H9 (cell line): ENCODE data around the gene ARID1B. TPM values are rescaled to one million over a fixed set of nuclear protein-coding genes. Genes with fewer than 3 reads are reported as not detected.

Experiments used
- DNase-seq: peaks from one replicate; pipeline ENCODE4 v3.0.0-alpha.2; 2017
- H2AFZ ChIP-seq: one replicate; pipeline ENCODE4 v1.6.1; 2013; ENCODE audit warnings: mild to moderate bottlenecking, low read length, control low read depth, moderate library complexity
- H2AK5ac ChIP-seq: 2 replicates; pipeline ENCODE4 v1.6.1; 2013; ENCODE audit warnings: low read length, control low read depth, mixed read lengths; ENCODE audit not compliant: insufficient read length
- H2BK120ac ChIP-seq: one replicate; pipeline ENCODE4 v1.6.1; 2013; ENCODE audit warnings: low read depth, mild to moderate bottlenecking, low read length, control low read depth, inconsistent platforms; ENCODE audit not compliant: poor library complexity, severe bottlenecking
- H2BK12ac ChIP-seq: 2 replicates; pipeline ENCODE4 v1.6.1; 2013; ENCODE audit warnings: low read length, control low read depth, mixed read lengths, low read depth; ENCODE audit not compliant: insufficient read length
- H2BK15ac ChIP-seq: 2 replicates; pipeline ENCODE4 v1.6.1; 2013; ENCODE audit warnings: low read depth, low read length, control low read depth
- H2BK20ac ChIP-seq: one replicate; pipeline ENCODE4 v1.6.1; 2013; ENCODE audit warnings: low read depth, mild to moderate bottlenecking, low read length, control low read depth, inconsistent platforms; ENCODE audit not compliant: poor library complexity, severe bottlenecking
- H2BK5ac ChIP-seq: 2 replicates; pipeline ENCODE4 v1.6.1; 2013; ENCODE audit warnings: low read length, control low read depth, mixed read lengths; ENCODE audit not compliant: insufficient read length
- H3K14ac ChIP-seq: 2 replicates; pipeline ENCODE4 v1.6.1; 2013; ENCODE audit warnings: low read length, control low read depth; ENCODE audit not compliant: insufficient read depth
- H3K18ac ChIP-seq: 2 replicates; pipeline ENCODE4 v1.6.1; 2013; ENCODE audit warnings: low read depth, mild to moderate bottlenecking, mixed read lengths, low read length, control low read depth; ENCODE audit not compliant: insufficient read length
- H3K23ac ChIP-seq: 2 replicates; pipeline ENCODE4 v1.6.1; 2013; ENCODE audit warnings: low read length, control low read depth, mixed read lengths, low read depth; ENCODE audit not compliant: insufficient read length
- H3K23me2 ChIP-seq: 2 replicates; pipeline ENCODE4 v1.6.1; 2013; ENCODE audit warnings: low read depth, mild to moderate bottlenecking, mixed read lengths, low read length, control low read depth; ENCODE audit not compliant: insufficient read length, poor library complexity, severe bottlenecking
- H3K27ac ChIP-seq: 2 replicates; pipeline ENCODE4 v1.5.1; 2013; ENCODE audit warnings: low read length, control low read depth, mixed read lengths, low read depth; ENCODE audit not compliant: insufficient read length
- H3K27me3 ChIP-seq: 2 replicates; pipeline ENCODE4 v1.6.1; 2013; ENCODE audit warnings: low read length, control low read depth, inconsistent platforms; ENCODE audit not compliant: insufficient read depth
- H3K4ac ChIP-seq: 2 replicates; pipeline ENCODE4 v1.6.1; 2013; ENCODE audit warnings: low read depth, mild to moderate bottlenecking, control low read depth, inconsistent platforms, low read length, moderate library complexity
- H3K4me1 ChIP-seq: 2 replicates; pipeline ENCODE4 v1.6.1; 2013; ENCODE audit warnings: low read length, control low read depth, inconsistent platforms; ENCODE audit not compliant: insufficient read depth
- H3K4me2 ChIP-seq: 2 replicates; pipeline ENCODE4 v1.6.1; 2013; ENCODE audit warnings: low read length, control low read depth, mixed read lengths; ENCODE audit not compliant: insufficient read length, insufficient read depth
- H3K56ac ChIP-seq: 2 replicates; pipeline ENCODE4 v1.6.1; 2013; ENCODE audit warnings: low read depth, mild to moderate bottlenecking, mixed read lengths, low read length, control low read depth; ENCODE audit not compliant: insufficient read length
- H3K79me1 ChIP-seq: 2 replicates; pipeline ENCODE4 v1.6.1; 2013; ENCODE audit warnings: low read depth, mild to moderate bottlenecking, moderate library complexity, low read length, control low read depth, inconsistent platforms; ENCODE audit not compliant: insufficient read depth, poor library complexity, severe bottlenecking
- H3K79me2 ChIP-seq: 2 replicates; pipeline ENCODE4 v1.6.1; 2013; ENCODE audit warnings: low read length, control low read depth, inconsistent platforms; ENCODE audit not compliant: insufficient read depth
- H3K9ac ChIP-seq: 2 replicates; pipeline ENCODE4 v1.6.1; 2013; ENCODE audit warnings: low read length, control low read depth, mixed read lengths; ENCODE audit not compliant: insufficient read length; ENCODE audit errors: extremely low read depth
- H3K9me3 ChIP-seq: one replicate; pipeline ENCODE4 v1.6.1; 2013; ENCODE audit warnings: low read depth, low read length, inconsistent platforms; ENCODE audit not compliant: control insufficient read depth
- H3T11ph ChIP-seq: one replicate; pipeline ENCODE4 v1.6.1; 2013; ENCODE audit warnings: mild to moderate bottlenecking, low read length, control low read depth, inconsistent platforms
- H4K20me1 ChIP-seq: one replicate; pipeline ENCODE4 v1.6.1; 2013; ENCODE audit not compliant: control insufficient read depth, insufficient read length, insufficient read depth
- H4K5ac ChIP-seq: 2 replicates; pipeline ENCODE4 v1.6.1; 2013; ENCODE audit warnings: low read depth, mild to moderate bottlenecking, mixed read lengths, low read length, control low read depth; ENCODE audit not compliant: insufficient read length
- H4K8ac ChIP-seq: replicated peaks from 2 replicates; pipeline ENCODE4 v1.6.1; 2013; ENCODE audit warnings: low read length, control low read depth, mixed read lengths, low read depth; ENCODE audit not compliant: insufficient read length
- H4K91ac ChIP-seq: 2 replicates; pipeline ENCODE4 v1.6.1; 2013; ENCODE audit warnings: low read depth, mild to moderate bottlenecking, moderate library complexity, mixed read lengths, low read length, control low read depth; ENCODE audit not compliant: insufficient read length
- H3K27ac Mint-ChIP-seq, 3 experiments: 2 replicates in 2 of 3; 3 replicates in 1 of 3; pipeline ENCODE4 v1.8.0; 2020 to 2021; ENCODE audit warnings: mixed read lengths in 3 of 3, mild to moderate bottlenecking in 1 of 3, moderate library complexity in 1 of 3
- H3K27me3 Mint-ChIP-seq: 2 replicates; pipeline ENCODE4 v1.8.0; 2021; ENCODE audit warnings: low read depth, mild to moderate bottlenecking, moderate library complexity, mixed read lengths
- H3K36me3 Mint-ChIP-seq, 3 experiments: 2 replicates in 2 of 3; 3 replicates in 1 of 3; pipeline ENCODE4 v1.8.0; 2020 to 2021; ENCODE audit warnings: low read depth in 3 of 3, mixed read lengths in 3 of 3; ENCODE audit not compliant: insufficient read depth in 1 of 3
- H3K4me1 Mint-ChIP-seq, 2 experiments: 2 replicates each; pipeline ENCODE4 v1.8.0; 2020; ENCODE audit warnings: mixed read lengths in 2 of 2
- H3K4me3 Mint-ChIP-seq, 2 experiments: 2 replicates in 1 of 2; 3 replicates in 1 of 2; pipeline ENCODE4 v1.8.0; 2020 to 2021; ENCODE audit warnings: mild to moderate bottlenecking in 2 of 2, mixed read lengths in 2 of 2, moderate library complexity in 1 of 2
- H3K9me3 Mint-ChIP-seq, 2 experiments: 2 replicates in 1 of 2; 3 replicates in 1 of 2; pipeline ENCODE4 v1.8.0; 2020; ENCODE audit warnings: mild to moderate bottlenecking in 2 of 2, mixed read lengths in 2 of 2, moderate library complexity in 1 of 2
- WGBS: extraction: QIAGEN DNeasy Blood & Tissue Kit; methylation state at CpG from one replicate; pipeline ENCODE4 v1.1.7; 2013; ENCODE audit warnings: missing lambda C conversion rate, low lambda C conversion rate, mixed read lengths; ENCODE audit not compliant: insufficient read length; ENCODE audit errors: extremely low coverage; 5-methylcytosine and 5-hydroxymethylcytosine counted together
- total RNA-seq: library from RNA; stranded (reverse); gene quantifications from 2 replicates; pipeline ENCODE4 v1.2.1, GENCODE V29; 2021
- TF ChIP-seq, protein P1 (sequence below): fragments of 200-600 bp; sonication (generic); conservative IDR thresholded peaks from 3 replicates; pipeline ENCODE4 v1.8.0; 2021; ENCODE audit warnings: antibody characterized with exemption, mild to moderate bottlenecking

ARID1B gene
- total RNA-seq, 1 experiment from 2014 or later = 88.2 TPM

DNA sequence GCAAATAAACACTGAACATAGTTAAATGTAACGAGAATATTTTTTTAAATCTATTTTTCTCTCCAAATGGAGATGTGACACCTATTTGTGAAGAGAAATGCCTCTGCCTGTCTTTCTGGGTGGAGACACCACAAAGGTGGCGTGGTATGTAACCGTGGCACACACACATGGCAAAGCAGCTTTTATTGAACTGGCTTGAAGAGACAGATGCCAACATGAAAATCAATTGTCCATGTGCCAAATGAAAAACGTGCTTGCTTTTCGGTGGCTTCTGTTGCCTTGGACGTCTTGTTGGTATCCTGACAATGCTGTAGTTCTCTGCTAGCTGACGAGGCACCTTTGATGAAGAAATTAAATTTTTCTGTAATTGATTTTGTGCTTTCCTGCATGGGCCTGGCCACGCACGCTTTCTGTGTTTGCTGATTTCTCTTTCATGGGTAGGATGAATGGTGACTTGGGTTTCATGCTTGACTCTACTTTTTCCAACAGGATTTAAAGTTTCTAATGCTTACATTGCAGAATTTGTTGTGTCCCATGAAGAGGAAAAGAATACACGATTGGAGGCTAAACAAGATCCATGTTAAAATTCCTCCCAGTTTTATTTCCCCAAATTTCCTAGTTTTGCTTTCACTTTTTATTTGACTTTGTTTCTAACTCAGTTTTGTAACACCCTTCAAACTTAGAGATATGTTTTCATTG, 343.5 kb downstream of the ARID1B start:
- H3K4me2 ChIP-seq = no peak overlapping the region
- Mint-ChIP-seq H3K4me1 (peaks cover 4 to 8% of the 10 kb centered on the region in 2 experiments), H3K9me3 (no peaks in the 10 kb centered on the region), H3K36me3 (no peaks in the 10 kb centered on the region), H3K27ac (peak overlapping the region in 1 of 3 experiments; percentile 19; a peak in 1 of 7 replicates), H3K4me3 (no peak overlapping the region; a peak in 1 of 5 replicates), H3K27me3 (no peaks in the 10 kb centered on the region)
- no peak overlapping the region for H3K23ac ChIP-seq
- no peak overlapping the region for H3K9ac ChIP-seq
- no peaks in the 10 kb centered on the region for H3K79me2 ChIP-seq
- no peak overlapping the region for H2BK120ac ChIP-seq
- no peak overlapping the region for H3T11ph ChIP-seq
- H3K79me1 ChIP-seq = no peaks in the 10 kb centered on the region
- no peaks in the 10 kb centered on the region for H4K20me1 ChIP-seq
- H4K8ac ChIP-seq = no peak overlapping the region
- H3K4me1 ChIP-seq = no peaks in the 10 kb centered on the region; the same call in 1 of the 2 replicates
- TF ChIP-seq, protein P1, sequence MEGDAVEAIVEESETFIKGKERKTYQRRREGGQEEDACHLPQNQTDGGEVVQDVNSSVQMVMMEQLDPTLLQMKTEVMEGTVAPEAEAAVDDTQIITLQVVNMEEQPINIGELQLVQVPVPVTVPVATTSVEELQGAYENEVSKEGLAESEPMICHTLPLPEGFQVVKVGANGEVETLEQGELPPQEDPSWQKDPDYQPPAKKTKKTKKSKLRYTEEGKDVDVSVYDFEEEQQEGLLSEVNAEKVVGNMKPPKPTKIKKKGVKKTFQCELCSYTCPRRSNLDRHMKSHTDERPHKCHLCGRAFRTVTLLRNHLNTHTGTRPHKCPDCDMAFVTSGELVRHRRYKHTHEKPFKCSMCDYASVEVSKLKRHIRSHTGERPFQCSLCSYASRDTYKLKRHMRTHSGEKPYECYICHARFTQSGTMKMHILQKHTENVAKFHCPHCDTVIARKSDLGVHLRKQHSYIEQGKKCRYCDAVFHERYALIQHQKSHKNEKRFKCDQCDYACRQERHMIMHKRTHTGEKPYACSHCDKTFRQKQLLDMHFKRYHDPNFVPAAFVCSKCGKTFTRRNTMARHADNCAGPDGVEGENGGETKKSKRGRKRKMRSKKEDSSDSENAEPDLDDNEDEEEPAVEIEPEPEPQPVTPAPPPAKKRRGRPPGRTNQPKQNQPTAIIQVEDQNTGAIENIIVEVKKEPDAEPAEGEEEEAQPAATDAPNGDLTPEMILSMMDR = no peak
- H2BK12ac ChIP-seq = no peak overlapping the region
- no peak overlapping the region for H3K18ac ChIP-seq
- no peak overlapping the region for H2BK15ac ChIP-seq
- no peak for DNase-seq
- H3K56ac ChIP-seq = no peak overlapping the region
- no peak overlapping the region for H2AFZ ChIP-seq
- no peaks in the 10 kb centered on the region for H3K23me2 ChIP-seq
- H3K9me3 ChIP-seq = no peaks in the 10 kb centered on the region
- no peak overlapping the region for H3K14ac ChIP-seq
- H3K27me3 ChIP-seq = no peaks in the 10 kb centered on the region
- H3K4ac ChIP-seq = no peak overlapping the region
- no peak overlapping the region for H4K91ac ChIP-seq
- no peak overlapping the region for H2BK5ac ChIP-seq
- H3K27ac ChIP-seq = no peak overlapping the region
- no CpG with 5 or more reads among the region's 10 CpGs for WGBS
- H2BK20ac ChIP-seq = no peak overlapping the region
- H4K5ac ChIP-seq = no peak overlapping the region
- no peak overlapping the region for H2AK5ac ChIP-seq
